SK-N-SH treated with all-trans-retinoic acid at 6 μM for 48 hours (cell line): ENCODE results near the gene STEAP3.

Experiments used
- ATAC-seq: fragments of 200-7000 bp; cut with Tn5 transposase; 3 replicates; pipeline ENCODE4 v1.9.1; 2020; ENCODE audit warnings: mild to moderate bottlenecking, moderate library complexity
- ARNTL ChIP-seq: fragments of 450-650 bp; formaldehyde crosslinking; IDR thresholded peaks from 2 replicates; pipeline ENCODE4 v1.5.0; 2020; ENCODE audit warnings: low read depth, mild to moderate bottlenecking, moderate library complexity, borderline replicate concordance
- CREB5 ChIP-seq: fragments of 250-450 bp; sonication (Bioruptor Pico); IDR thresholded peaks from 2 replicates; pipeline ENCODE4 v1.5.1; 2020; ENCODE audit warnings: low read depth, mild to moderate bottlenecking, moderate library complexity
- ESRRG ChIP-seq: fragments of 250-450 bp; sonication (Bioruptor Pico); IDR thresholded peaks from 2 replicates; pipeline ENCODE4 v1.6.1; 2021; ENCODE audit warnings: mild to moderate bottlenecking
- ISL1 ChIP-seq: fragments of 250-450 bp; sonication (Bioruptor Pico); IDR thresholded peaks from 2 replicates; pipeline ENCODE4 v2.1.2; 2022; ENCODE audit warnings: mild to moderate bottlenecking, moderate library complexity
- OSR1 ChIP-seq: fragments of 250-450 bp; sonication (Bioruptor Pico); IDR thresholded peaks from 2 replicates; pipeline ENCODE4 v1.8.0; 2022; ENCODE audit warnings: moderate library complexity, mild to moderate bottlenecking, inconsistent platforms
- PATZ1 ChIP-seq: fragments of 250-450 bp; sonication (Bioruptor Pico); IDR thresholded peaks from 2 replicates; pipeline ENCODE4 v1.8.0; 2020; ENCODE audit warnings: mild to moderate bottlenecking, moderate library complexity, borderline replicate concordance
- POU6F1 ChIP-seq: fragments of 250-450 bp; sonication (Bioruptor Pico); IDR thresholded peaks from 2 replicates; pipeline ENCODE4 v1.8.0; 2021; ENCODE audit warnings: low read depth, mild to moderate bottlenecking, moderate library complexity, borderline replicate concordance
- PPARA ChIP-seq: fragments of 250-450 bp; sonication (Bioruptor Pico); IDR thresholded peaks from 2 replicates; pipeline ENCODE4 v1.5.0; 2020; ENCODE audit warnings: mild to moderate bottlenecking, borderline replicate concordance
- RARB ChIP-seq: fragments of 250-450 bp; sonication (Bioruptor Pico); IDR thresholded peaks from 2 replicates; pipeline ENCODE4 v1.8.0; 2021; ENCODE audit warnings: mild to moderate bottlenecking, moderate library complexity
- SNAI2 ChIP-seq: fragments of 250-450 bp; sonication (Bioruptor Pico); IDR thresholded peaks from 2 replicates; pipeline ENCODE4 v1.5.0; 2020; ENCODE audit warnings: mild to moderate bottlenecking, moderate library complexity
- TCF4 ChIP-seq: fragments of 250-450 bp; sonication (Bioruptor Pico); IDR thresholded peaks from 2 replicates; pipeline ENCODE4 v1.8.0; 2021; ENCODE audit warnings: mild to moderate bottlenecking, moderate library complexity, borderline replicate concordance
- TOX ChIP-seq: fragments of 250-450 bp; sonication (Bioruptor Pico); IDR thresholded peaks from 2 replicates; pipeline ENCODE4 v1.8.0; 2021; ENCODE audit warnings: mild to moderate bottlenecking, moderate library complexity, borderline replicate concordance
- ZC3H10 ChIP-seq: fragments of 250-450 bp; sonication (Bioruptor Pico); IDR thresholded peaks from 2 replicates; pipeline ENCODE4 v1.5.1; 2021; ENCODE audit warnings: mild to moderate bottlenecking, moderate library complexity
- ZFP3 ChIP-seq: fragments of 250-450 bp; sonication (Bioruptor Pico); IDR thresholded peaks from 2 replicates; pipeline ENCODE4 v1.5.0; 2020; ENCODE audit warnings: mild to moderate bottlenecking, moderate library complexity
- ZFP30 ChIP-seq: fragments of 450-650 bp; formaldehyde crosslinking; IDR thresholded peaks from 2 replicates; pipeline ENCODE4 v1.5.0; 2022; ENCODE audit warnings: mild to moderate bottlenecking, moderate library complexity
- ZNF565 ChIP-seq: fragments of 450-650 bp; formaldehyde crosslinking; conservative IDR thresholded peaks from 2 replicates; pipeline ENCODE4 v1.5.0; 2020; ENCODE audit warnings: low read depth, mild to moderate bottlenecking, moderate library complexity
- ZNF70 ChIP-seq: fragments of 450-650 bp; formaldehyde crosslinking; IDR thresholded peaks from 2 replicates; pipeline ENCODE4 v1.5.0; 2020; ENCODE audit warnings: mild to moderate bottlenecking, moderate library complexity
- ZNF8 ChIP-seq: fragments of 450-650 bp; formaldehyde crosslinking; IDR thresholded peaks from 2 replicates; pipeline ENCODE4 v1.5.0; 2020; ENCODE audit warnings: mild to moderate bottlenecking, moderate library complexity
- TF ChIP-seq, protein P1 (sequence below): fragments of 250-450 bp; sonication (Bioruptor Pico); IDR thresholded peaks from 2 replicates; pipeline ENCODE4 v1.5.1; 2021; ENCODE audit warnings: mild to moderate bottlenecking, moderate library complexity
- TF ChIP-seq, protein P2 (sequence below): fragments of 250-450 bp; sonication (Bioruptor Pico); IDR thresholded peaks from 2 replicates; pipeline ENCODE4 v1.5.0; 2020; ENCODE audit warnings: mild to moderate bottlenecking, moderate library complexity

The STEAP3 gene

GRCh38 chr2:119207447-119207846 lies 16.2 kb upstream of the STEAP3 start (continued):
- TF ChIP-seq ESRRG (CRISPR knock-in tag) = no peak
- no peak for TF ChIP-seq ARNTL (CRISPR knock-in tag)
- no peak for TF ChIP-seq ZC3H10 (CRISPR knock-in tag)
- no peak for TF ChIP-seq ZFP30 (CRISPR knock-in tag)
- no peak for TF ChIP-seq RARB

DNA sequence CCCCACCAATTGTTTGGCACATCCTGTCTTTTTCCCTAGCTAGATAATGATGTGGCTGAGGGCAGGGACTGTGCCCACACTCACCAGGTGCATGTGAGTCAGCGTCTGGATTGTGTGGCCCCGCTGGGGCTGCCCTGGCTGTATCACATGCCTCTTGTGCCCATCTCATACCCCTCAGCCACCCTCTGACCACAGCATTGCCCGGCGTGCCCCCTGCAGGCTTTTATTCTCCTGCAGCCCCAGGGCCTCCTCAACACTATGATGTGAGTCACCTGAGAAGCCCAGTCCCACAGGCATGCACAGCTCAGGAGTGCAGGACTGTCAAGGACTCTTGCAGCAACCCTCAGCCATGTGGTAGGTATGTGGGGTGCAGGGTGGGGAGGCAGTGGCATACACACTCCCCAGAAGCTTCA lies 14.8 kb upstream of the STEAP3 start:
- TF ChIP-seq ZFP30 (CRISPR knock-in tag) (no peak), SNAI2 (CRISPR knock-in tag) (no peak), ESRRG (CRISPR knock-in tag) (no peak), ZNF565 (CRISPR knock-in tag) (no peak), TCF4 (no peak), ZC3H10 (CRISPR knock-in tag) (no peak), RARB (no peak), ISL1 (CRISPR knock-in tag) (no peak), POU6F1 (CRISPR knock-in tag) (no peak), OSR1 (CRISPR knock-in tag) (no peak), ZFP3 (no peak), CREB5 (CRISPR knock-in tag) (no peak), PATZ1 (CRISPR knock-in tag) (no peak), PPARA (CRISPR knock-in tag) (no peak), TOX (no peak)
- TF ChIP-seq, protein P1, sequence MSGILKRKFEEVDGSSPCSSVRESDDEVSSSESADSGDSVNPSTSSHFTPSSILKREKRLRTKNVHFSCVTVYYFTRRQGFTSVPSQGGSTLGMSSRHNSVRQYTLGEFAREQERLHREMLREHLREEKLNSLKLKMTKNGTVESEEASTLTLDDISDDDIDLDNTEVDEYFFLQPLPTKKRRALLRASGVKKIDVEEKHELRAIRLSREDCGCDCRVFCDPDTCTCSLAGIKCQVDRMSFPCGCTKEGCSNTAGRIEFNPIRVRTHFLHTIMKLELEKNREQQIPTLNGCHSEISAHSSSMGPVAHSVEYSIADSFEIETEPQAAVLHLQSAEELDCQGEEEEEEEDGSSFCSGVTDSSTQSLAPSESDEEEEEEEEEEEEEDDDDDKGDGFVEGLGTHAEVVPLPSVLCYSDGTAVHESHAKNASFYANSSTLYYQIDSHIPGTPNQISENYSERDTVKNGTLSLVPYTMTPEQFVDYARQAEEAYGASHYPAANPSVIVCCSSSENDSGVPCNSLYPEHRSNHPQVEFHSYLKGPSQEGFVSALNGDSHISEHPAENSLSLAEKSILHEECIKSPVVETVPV (CRISPR knock-in tag) = no peak
- ATAC-seq = no peak; the same call in 2 of the 3 replicates

DNA sequence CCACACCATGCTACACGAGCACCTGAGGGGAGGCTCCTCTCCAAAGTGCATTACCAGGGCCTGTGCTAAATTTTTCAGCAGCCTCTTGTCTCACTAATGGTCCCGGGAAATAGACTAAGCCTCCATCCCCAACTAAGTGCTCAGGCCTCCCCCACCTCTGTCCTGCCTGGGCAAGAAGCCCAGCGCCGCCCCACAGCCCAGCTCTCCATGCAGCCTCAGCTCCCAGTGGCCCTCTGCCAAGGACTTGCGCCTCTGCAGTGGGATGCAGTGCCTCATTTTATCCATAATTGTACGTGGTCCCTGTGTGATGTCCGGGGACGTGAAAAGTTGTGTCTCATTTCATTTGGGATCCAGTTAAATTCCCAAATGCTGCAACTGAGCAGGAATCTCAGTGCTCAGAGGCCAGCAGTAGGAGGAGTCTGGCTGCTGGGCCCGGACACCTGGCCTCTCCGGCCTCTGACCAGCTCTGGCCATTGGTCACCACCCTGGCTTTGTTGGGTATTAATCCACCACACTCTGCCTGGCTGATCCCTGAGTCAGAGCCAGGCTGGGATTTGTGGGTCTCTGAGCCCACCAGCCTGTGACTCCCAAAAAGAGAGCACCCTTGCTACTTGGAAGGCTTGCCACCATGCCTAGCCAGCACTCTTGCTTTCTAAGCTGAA lies 11.4 kb upstream of the STEAP3 start:
- TF ChIP-seq ZNF8 (CRISPR knock-in tag) (no peak), CREB5 (CRISPR knock-in tag) (no peak), RARB (no peak), POU6F1 (CRISPR knock-in tag) (no peak), ZNF70 (CRISPR knock-in tag) (no peak), ISL1 (CRISPR knock-in tag) (no peak), ZFP30 (CRISPR knock-in tag) (no peak), ARNTL (CRISPR knock-in tag) (no peak), ZC3H10 (CRISPR knock-in tag) (no peak)
- TF ChIP-seq, protein P2, sequence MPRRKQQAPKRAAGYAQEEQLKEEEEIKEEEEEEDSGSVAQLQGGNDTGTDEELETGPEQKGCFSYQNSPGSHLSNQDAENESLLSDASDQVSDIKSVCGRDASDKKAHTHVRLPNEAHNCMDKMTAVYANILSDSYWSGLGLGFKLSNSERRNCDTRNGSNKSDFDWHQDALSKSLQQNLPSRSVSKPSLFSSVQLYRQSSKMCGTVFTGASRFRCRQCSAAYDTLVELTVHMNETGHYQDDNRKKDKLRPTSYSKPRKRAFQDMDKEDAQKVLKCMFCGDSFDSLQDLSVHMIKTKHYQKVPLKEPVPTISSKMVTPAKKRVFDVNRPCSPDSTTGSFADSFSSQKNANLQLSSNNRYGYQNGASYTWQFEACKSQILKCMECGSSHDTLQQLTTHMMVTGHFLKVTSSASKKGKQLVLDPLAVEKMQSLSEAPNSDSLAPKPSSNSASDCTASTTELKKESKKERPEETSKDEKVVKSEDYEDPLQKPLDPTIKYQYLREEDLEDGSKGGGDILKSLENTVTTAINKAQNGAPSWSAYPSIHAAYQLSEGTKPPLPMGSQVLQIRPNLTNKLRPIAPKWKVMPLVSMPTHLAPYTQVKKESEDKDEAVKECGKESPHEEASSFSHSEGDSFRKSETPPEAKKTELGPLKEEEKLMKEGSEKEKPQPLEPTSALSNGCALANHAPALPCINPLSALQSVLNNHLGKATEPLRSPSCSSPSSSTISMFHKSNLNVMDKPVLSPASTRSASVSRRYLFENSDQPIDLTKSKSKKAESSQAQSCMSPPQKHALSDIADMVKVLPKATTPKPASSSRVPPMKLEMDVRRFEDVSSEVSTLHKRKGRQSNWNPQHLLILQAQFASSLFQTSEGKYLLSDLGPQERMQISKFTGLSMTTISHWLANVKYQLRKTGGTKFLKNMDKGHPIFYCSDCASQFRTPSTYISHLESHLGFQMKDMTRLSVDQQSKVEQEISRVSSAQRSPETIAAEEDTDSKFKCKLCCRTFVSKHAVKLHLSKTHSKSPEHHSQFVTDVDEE (CRISPR knock-in tag) = no peak
- TF ChIP-seq, all 23 proteins: peak for 0
- ATAC-seq = no peak
